GM21515 (cell line): ENCODE measurements around the gene CLCN5.

Experiments used
- ATAC-seq: cut with Tn5 transposase; IDR thresholded peaks from one replicate; pipeline ENCODE4 v1.9.1; 2021; ENCODE audit not compliant: unreplicated experiment

The CLCN5 gene

GRCh38 chrX:49922291-49923241 lies at the start of gene CLCN5:
TSS of gene CLCN5 (plus strand) at chrX:49922596. CDS start at chrX:49925299, 2,703 bp downstream.
- ATAC-seq: peak; percentile 98

- no peak for ATAC-seq
These were observed 45.6 kb upstream of the CLCN5 start for GRCh38 chrX:49876750-49877149.

- ATAC-seq: no peak
These were observed 44.8 kb upstream of the CLCN5 start for GRCh38 chrX:49877397-49878101.

DNA sequence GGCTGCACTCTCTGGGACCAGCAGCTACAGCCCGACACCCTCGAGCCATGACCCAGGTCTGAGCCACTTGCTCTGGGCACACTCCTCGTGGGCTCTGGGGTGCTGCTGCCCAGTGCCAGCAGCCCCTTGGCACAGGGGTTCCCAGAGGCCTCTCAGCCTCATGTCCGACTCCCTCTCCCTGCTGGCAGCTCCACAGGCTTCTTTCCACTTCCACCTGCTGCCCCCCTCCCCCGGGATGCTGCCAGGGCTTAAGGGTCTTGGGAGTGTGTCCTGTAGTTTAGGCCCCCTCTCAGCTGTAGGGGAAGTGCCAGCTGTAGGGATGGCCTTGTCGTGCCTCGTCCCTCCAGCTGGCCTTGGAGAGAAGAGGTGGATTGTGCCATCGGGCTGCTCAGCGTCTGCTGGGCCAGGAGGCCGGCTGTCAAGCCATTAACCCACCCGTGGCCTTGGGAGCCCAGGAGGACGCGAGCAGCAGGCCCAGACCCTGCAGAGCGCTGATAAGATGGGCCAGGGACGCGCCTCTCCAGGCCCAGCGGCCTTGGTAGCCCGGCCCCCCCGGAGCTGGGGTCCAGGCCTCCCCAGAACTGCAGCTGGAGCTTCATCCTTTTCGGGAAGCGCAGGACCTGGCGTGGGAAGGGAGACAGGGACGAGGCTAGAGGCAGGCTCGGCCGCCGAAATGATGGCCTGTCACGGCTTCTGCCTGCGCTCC lies 44.1 kb upstream of the CLCN5 start:
- no peak for ATAC-seq

GRCh38 chrX:49878834-49879655 lies 43.4 kb upstream of the CLCN5 start, which contains the start of gene USP27X:
TSS of gene USP27X (plus strand) at chrX:49879484. CDS start at chrX:49880308, 824 bp downstream.
- ATAC-seq: peak; percentile 92

DNA sequence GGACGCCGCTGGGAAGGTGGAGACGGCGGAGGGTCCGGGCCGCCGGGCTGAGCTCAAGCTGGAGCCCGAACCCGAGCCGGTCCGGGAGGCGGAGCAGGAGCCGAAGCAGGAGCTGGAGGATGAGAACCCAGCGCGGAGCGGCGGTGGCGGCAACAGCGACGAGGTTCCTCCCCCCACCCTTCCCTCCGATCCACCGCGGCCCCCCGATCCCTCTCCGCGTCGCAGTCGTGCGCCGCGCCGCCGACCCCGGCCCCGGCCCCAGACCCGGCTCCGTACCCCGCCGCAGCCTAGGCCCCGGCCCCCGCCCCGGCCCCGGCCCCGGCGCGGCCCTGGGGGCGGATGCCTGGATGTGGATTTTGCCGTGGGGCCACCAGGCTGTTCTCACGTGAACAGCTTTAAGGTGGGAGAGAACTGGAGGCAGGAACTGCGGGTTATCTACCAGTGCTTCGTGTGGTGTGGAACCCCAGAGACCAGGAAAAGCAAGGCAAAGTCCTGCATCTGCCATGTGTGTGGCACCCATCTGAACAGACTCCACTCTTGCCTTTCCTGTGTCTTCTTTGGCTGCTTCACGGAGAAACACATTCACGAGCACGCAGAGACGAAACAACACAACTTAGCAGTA lies 42.6 kb upstream of the CLCN5 start:
- ATAC-seq: peak; percentile 6

GRCh38 chrX:49880668-49881067 lies 41.7 kb upstream of the CLCN5 start:
- ATAC-seq: no peak

- no peak for ATAC-seq
These were observed 38.0 kb upstream of the CLCN5 start for GRCh38 chrX:49884290-49884862.

DNA sequence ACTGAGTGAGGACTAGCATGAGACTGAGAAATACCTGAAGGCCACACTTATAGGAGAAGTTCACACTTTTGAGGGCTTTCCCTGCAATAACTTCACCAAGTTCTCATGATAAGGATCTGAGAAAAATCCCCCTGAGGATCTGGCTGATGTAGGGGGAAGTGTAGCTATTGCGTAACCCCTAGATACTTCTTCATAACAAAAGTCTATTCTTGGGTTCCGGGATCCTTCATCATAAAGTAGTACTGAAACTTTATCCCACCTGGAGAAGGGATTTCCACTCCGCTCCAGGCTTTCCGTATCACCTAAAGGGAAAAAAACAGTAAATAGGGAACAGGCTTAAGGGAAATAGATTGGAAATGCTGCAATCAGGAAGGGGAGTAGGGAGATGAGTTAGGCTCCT lies 29.9 kb upstream of the CLCN5 start:
- ATAC-seq: no peak

GRCh38 chrX:49896951-49897350 lies 25.4 kb upstream of the CLCN5 start:
- no peak for ATAC-seq

DNA sequence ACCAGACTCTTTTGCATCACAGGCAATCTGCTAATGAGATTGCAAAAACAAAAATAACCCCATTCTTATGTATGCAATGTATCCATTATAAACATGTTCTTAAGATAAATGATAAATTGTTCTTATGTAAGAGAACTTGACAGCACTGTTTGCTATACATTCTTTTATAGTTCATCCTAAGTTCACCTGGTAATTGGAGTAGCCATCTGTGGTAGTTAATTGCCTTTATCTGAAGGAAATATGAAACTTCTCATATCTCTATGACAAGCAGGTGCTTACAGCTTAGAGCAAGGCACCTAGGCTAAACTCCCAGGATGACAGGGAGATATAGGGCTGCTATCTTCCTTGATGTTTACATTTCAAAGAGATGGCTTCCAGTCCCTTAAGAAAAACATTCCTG lies 21.3 kb upstream of the CLCN5 start:
- ATAC-seq: no peak

- no peak for ATAC-seq
These were observed 12.1 kb upstream of the CLCN5 start for GRCh38 chrX:49910344-49910743.

GRCh38 chrX:49912086-49912485 lies 10.3 kb upstream of the CLCN5 start:
- ATAC-seq: no peak

GRCh38 chrX:49912861-49913260 lies 9.5 kb upstream of the CLCN5 start:
- ATAC-seq: no peak

GRCh38 chrX:49915361-49916222 lies 6.8 kb upstream of the CLCN5 start:
- ATAC-seq: peak; percentile 58

- ATAC-seq: no peak
These were observed 2.8 kb upstream of the CLCN5 start for GRCh38 chrX:49919617-49920016.

- ATAC-seq: no peak
These were observed 1.3 kb upstream of the CLCN5 start for GRCh38 chrX:49921109-49921508.

DNA sequence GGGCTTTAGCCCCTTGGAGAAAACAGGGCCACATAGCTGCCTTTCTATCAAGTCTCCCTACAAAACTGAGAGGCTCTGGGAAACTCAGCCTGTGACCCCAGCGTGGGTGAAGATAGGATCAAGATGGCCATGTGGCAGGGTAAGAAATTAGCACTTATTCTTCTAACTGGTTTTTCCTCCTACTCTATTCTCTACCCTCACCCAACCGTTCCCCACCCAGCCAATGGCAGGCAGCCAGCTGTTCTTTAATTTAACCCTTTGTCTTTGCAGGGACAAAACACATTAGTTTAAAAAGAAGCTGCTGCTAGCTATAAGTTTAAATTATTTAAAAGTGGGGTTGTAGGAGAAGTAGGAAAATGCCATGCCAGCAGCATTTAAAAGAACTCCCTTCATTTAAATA lies 2.8 kb downstream of the CLCN5 start:
- no peak for ATAC-seq

- no peak for ATAC-seq
These were observed 7.6 kb downstream of the CLCN5 start for GRCh38 chrX:49930039-49930438.
